Epithelial cell of esophagus (primary cell): Measurements from ENCODE around the gene MED15.

Source experiments
- DNase-seq: peaks from one replicate; pipeline ENCODE4 v3.0.0; 2010; ENCODE audit warnings: low read depth
- H3K4me3 ChIP-seq: 2 replicates; pipeline ENCODE4 v1.5.1; 2011; ENCODE audit warnings: mild to moderate bottlenecking, low read length, control low read depth
- CTCF ChIP-seq: IDR thresholded peaks from 2 replicates; pipeline ENCODE4 v1.5.1; 2011; ENCODE audit warnings: low read depth, mild to moderate bottlenecking, low read length, control low read depth, inconsistent platforms; ENCODE audit not compliant: insufficient read depth; ENCODE audit errors: missing control alignments

The MED15 gene

GRCh38 chr22:20526628-20527355 lies 19.4 kb downstream of the MED15 start:
- DNase-seq = peak; percentile 83
- no peak overlapping the region for H3K4me3 ChIP-seq
- TF ChIP-seq CTCF = no peak

DNA sequence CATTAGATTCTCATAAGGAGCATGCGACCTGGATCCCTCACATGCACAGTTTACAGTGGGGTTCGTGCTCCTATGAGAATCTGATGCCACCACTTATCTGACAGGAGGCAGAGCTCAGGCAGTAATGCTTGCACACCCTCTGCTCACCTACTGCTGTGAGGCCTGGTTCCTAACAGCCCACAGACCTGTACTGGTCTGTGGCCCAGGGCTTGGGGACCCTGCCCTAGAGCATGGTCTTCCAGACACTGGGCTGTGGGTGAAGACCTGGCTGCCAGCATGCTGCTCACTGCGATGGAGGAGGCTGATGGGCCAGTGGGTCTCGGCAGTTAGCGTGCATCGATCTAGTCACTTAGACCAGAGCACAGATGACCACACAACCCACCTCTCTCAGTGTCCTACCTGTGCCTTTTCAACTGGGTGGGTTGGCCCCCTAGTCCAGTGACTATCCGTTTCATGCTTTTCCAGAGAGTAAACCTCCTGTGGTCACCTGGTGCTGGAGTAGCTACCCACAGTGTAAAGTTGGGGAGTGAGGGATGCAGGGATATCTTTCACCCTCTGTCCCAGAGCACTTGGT lies 21.1 kb downstream of the MED15 start:
- H3K4me3 ChIP-seq = no peak overlapping the region
- no peak for DNase-seq
- no peak for TF ChIP-seq CTCF

- H3K4me3 ChIP-seq = no peak overlapping the region
- peak; percentile 97 for DNase-seq
- no peak for TF ChIP-seq CTCF
Measured at GRCh38 chr22:20530368-20531153, 23.2 kb downstream of the MED15 start.

DNA sequence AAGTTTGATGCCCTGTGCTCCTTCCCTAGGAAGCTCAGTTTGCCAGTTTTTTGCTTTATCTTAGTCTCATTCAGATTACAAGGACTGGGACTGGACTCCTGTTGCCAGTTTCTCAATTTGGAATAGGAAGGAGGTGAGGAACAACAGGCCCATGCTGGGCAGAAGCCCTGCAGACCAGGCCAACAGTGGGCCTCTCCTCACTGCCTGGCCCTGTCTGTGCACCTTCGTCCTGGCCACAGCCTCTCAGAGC lies 23.7 kb downstream of the MED15 start:
- H3K4me3 ChIP-seq = no peak overlapping the region
- no peak for DNase-seq
- no peak for TF ChIP-seq CTCF

- peak; percentile 98 for DNase-seq
- no peak for TF ChIP-seq CTCF
- no peak overlapping the region for H3K4me3 ChIP-seq
Measured at GRCh38 chr22:20531404-20532201, 24.2 kb downstream of the MED15 start.

DNA sequence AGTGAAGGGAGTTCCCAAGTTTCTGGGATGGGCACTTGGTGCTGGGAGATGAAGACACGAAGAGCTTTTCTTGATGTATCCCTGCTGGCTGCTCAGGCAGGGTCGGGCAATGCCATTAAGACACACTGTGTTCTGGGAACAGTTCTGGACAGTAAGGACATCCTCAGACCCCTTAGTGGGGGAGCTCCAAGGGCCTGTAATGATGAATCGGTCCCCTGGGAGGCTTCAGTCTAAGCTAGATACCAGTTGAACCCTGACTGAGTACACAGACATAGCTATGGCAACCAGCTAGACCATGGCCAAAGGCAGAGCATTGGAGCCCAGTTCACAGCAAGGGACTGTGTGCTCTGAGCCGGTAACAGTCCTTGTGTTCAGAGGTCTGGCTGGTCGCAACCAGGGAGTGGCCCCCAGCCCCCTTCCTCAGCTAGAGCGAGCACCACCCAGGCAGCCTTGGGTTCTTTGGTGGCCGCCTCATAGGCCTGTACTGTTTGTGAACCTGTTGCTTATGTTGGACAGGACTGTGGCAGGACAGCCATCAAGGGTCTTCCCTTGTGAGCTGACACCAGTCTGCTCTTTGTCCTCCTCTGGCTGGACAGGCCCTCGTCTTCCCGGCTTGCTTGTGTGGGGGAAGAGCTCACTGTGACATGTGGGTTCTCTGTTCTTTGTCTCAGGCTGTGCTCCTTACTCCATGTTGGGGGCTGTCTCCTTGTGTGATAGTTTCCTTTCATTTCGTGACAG lies 25.0 kb downstream of the MED15 start:
- TF ChIP-seq CTCF = no peak
- H3K4me3 ChIP-seq = no peak overlapping the region
- no peak for DNase-seq
